ENCODE results near the gene ARPC2.

Gene ARPC2

DNA sequence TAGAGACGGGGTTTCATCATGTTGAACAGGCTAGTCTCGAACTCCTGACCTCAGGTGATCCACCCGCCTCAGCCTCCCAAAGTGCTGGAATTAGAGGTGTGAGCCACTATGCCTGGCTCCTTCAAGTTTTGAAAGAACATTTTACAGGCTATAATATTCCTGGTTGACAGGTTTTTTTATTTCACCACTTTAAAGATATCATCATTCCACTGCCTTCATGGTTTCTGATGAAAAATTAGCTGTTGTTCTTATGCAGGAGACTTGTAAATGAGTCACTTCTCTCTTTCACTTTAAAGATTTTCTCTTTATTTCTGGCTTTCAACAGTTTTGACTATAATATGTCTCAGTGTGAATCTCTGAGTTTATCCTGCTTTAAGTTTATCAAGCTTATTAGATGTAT, 7.9 kb upstream of the ARPC2 start:
- in situ Hi-C loops (cut with HindIII; ENCODE audit: low pct_ligation_motif_present, low pct_unique_long_range_greater_than_20kb, low sequenced_read_pairs): no loop called here

DNA sequence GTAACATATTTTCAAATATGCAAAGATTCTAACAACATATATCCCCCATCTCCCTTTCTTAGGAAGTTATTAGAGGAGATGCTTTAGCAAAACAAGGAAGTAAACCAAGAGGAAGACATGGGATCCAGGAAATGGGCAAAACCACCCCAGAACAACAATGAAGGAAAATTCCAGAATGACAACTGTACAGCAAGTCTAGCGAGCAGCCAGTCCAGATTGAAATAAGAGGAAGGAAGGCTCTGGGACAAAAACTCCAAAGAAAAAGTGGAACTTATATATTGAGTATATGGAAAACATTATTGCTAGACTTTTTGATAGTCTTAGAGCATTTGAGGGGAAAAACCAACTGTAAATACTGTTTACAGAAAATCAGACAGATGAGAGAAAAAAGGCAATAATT, 2.9 kb upstream of the ARPC2 start:
- DNase-seq: no peak
- in situ Hi-C loops (cut with HindIII; ENCODE audit: low pct_ligation_motif_present, low pct_unique_long_range_greater_than_20kb, low sequenced_read_pairs): no loop called here

More for the DNA sequence above, 7.9 kb upstream of the ARPC2 start:
- DNase-seq: no peak

- in situ Hi-C loops (cut with HindIII; ENCODE audit: low pct_ligation_motif_present, low pct_unique_long_range_greater_than_20kb, low sequenced_read_pairs): no loop called here
- no peak for DNase-seq
Observed at GRCh38 chr2:218216336-218216673, 684 bp upstream of the ARPC2 start.

DNA sequence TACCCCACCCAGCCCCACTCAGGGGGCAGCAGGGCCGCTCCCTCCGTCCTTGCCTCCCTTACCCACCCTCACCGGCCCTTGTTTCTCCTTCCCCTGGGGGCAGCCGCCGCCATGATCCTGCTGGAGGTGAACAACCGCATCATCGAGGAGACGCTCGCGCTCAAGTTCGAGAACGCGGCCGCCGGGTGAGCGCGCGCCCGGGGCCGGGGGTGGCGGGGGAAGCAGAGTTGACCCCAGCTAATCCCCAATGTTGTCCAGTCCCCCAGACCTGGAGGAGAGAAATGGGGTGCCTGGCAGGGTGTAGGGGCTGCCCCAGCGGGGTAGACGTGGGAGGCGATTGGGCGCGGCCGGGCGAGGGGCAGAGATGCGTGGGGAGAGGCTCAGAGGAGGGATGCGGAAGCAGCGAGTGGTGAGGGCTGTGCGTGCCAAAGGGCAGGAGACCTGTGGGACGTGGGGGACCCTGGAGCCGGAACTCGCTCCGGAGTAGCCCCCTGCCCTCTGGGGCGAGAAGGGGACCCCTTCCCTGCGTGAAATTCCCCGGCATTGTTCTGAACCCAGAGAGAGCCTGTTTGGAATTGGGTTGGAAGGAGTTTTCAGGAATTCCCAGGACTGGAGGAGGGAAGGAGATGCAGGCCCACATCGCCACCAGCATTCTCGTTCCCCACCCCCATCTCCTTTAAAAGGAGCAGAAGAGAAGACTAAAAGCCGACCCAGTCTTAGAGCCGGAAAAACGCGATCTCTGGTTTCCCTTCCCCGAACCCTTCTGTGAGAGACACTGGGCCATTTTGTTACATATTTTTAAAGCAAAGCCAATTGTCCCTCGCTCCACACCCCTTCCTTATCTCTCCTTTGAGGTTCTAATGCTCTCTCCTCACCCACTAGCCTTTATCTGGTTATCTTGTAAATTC, 625 bp downstream of the ARPC2 start:
- DNase-seq: peak; percentile 55
- in situ Hi-C loops (cut with HindIII; ENCODE audit: low pct_ligation_motif_present, low pct_unique_long_range_greater_than_20kb, low sequenced_read_pairs): no loop called here

GRCh38 chr2:218218268-218219185, 1.5 kb downstream of the ARPC2 start:
- in situ Hi-C loops (cut with HindIII; ENCODE audit: low pct_ligation_motif_present, low pct_unique_long_range_greater_than_20kb, low sequenced_read_pairs): no loop called here
- no peak for DNase-seq

DNA sequence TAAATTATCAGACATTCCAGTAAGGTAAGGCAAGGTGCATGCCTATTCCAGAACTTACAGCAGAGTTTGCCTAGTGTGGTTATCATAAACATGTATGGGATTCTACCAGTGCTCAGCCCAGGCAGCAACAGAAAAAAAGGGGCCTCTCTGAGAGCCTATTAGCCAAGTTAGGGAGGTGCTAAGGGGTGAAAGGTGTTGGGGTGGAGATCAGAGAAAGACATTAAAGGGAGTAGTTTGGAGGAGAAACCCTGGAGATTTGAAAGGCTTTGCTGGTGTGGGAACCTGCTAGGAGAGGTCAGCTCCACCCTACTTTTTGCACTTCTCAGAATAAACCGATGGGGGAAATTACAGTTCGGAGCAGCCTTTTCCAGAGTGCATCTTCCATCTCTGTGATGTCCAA, 2.9 kb downstream of the ARPC2 start:
- in situ Hi-C loops (cut with HindIII; ENCODE audit: low pct_ligation_motif_present, low pct_unique_long_range_greater_than_20kb, low sequenced_read_pairs): no loop called here
- no peak for DNase-seq

DNA sequence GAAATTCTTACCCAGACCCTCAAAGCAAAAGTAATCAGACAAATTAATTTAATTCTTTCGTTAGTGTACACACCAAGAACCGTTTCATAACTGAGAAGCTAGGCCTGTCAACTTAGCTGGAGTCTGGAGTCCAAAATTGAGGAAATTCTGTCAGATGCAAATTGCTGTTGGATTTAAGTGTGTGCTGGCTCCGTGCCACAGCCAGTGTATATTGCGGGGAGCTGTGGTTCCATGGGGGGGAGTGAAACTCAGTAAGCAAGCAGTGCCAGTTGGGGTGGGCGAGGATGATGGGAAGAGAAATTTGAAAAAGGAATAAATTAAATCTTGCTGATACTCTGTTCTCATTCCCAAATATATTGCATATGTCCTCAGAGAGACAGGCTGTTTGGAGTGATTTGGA, 4.0 kb downstream of the ARPC2 start:
- no peak for DNase-seq
- in situ Hi-C loops (cut with HindIII; ENCODE audit: low pct_ligation_motif_present, low pct_unique_long_range_greater_than_20kb, low sequenced_read_pairs): no loop called here

GRCh38 chr2:218223046-218223445, 6.1 kb downstream of the ARPC2 start:
- no peak for DNase-seq
- in situ Hi-C loops (cut with HindIII; ENCODE audit: low pct_ligation_motif_present, low pct_unique_long_range_greater_than_20kb, low sequenced_read_pairs): no loop called here

DNA sequence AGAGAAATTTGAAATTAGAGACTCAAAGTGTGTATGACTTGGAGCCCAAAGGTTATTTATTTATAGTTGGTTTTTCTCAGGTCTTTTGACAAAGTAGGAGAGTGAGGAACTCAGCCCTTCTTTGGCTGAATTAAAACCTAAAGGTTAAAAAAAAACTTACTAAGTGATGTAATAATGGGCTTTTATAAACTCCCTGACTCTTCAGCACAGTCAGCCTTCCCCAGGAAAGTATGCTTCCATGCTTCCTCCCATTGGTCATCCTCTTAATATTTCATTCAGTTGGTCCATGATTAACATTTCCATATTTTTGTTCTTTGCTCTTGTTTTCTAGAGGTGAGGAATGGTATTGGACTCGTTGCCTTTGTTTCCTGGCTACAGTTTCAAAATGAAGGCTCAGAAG, 7.2 kb downstream of the ARPC2 start:
- DNase-seq: no peak
- in situ Hi-C loops (cut with HindIII; ENCODE audit: low pct_ligation_motif_present, low pct_unique_long_range_greater_than_20kb, low sequenced_read_pairs): no loop called here

- no peak for DNase-seq
- in situ Hi-C loops (cut with HindIII; ENCODE audit: low pct_ligation_motif_present, low pct_unique_long_range_greater_than_20kb, low sequenced_read_pairs): no loop called here
Observed at GRCh38 chr2:218226903-218227302, 9.9 kb downstream of the ARPC2 start.

- DNase-seq: peak; percentile 28
- in situ Hi-C loops (cut with HindIII; ENCODE audit: low pct_ligation_motif_present, low pct_unique_long_range_greater_than_20kb, low sequenced_read_pairs): no loop called here
Observed at GRCh38 chr2:218228366-218229090, 11.5 kb downstream of the ARPC2 start.

GRCh38 chr2:218229239-218229638, 12.2 kb downstream of the ARPC2 start:
- peak; percentile 79 for DNase-seq
- in situ Hi-C loops (cut with HindIII; ENCODE audit: low pct_ligation_motif_present, low pct_unique_long_range_greater_than_20kb, low sequenced_read_pairs): no loop called here

DNA sequence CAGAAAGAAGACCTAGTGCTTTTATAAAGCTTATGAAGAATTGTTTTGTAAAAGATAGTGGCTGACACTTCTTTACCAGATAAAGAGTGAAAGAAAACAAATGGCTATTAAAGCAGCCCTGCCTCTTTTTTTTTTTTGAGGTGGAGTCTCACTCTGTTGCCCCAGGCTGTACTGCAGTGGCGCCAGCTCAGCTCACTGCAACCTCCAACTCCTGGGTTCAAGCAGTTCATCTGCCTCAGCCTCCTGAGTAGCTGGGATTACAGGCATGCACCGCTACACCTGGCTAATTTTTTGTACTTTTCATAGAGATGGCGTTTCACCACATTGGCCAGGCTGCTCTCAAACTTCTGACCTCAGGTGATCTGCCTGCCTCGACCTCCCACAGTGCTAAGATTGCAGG, 12.9 kb downstream of the ARPC2 start:
- DNase-seq: peak; percentile 43
- in situ Hi-C loops (cut with HindIII; ENCODE audit: low pct_ligation_motif_present, low pct_unique_long_range_greater_than_20kb, low sequenced_read_pairs): no loop called here

DNA sequence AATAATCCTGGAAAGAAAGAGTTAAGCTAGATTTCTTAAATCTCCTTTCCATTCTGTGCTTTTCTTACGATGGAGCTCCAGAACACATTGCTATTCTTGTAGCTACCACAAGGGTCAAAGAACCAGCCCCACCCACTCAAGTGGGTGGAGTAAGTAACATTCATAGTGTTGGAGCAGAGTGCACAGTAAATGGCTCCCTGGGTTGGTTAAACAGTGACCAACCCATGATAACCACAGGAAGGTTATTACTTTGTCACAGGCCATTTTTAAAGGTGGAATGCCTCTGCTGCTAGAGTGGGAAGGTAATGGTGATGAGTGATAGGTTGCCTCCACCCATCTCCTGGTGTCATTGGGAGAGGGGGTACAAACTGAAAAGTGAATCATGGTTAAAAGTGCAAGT, 13.9 kb downstream of the ARPC2 start:
- in situ Hi-C loops (cut with HindIII; ENCODE audit: low pct_ligation_motif_present, low pct_unique_long_range_greater_than_20kb, low sequenced_read_pairs): no loop called here
- peak; percentile 93 for DNase-seq

DNA sequence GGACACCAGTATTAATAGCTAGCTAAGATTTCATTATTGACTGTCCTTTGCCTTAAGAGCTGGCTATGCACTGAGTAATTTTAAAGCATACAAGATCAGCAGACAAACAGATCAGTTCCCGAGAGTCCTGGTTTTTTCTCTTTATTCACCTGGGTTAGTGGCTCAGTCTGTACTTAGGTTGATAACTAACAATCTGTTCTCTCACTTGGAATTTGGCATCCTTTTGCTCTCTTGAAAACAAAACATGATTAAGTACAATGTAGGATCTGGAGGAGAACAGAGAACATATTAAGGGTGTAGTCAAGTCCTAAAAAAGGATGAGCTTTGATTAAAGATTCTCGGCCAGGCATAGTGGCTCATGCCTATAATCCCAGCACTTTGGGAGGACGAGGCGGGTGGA, 16.6 kb downstream of the ARPC2 start:
- in situ Hi-C loops (cut with HindIII; ENCODE audit: low pct_ligation_motif_present, low pct_unique_long_range_greater_than_20kb, low sequenced_read_pairs): no loop called here
- no peak for DNase-seq

- no peak for DNase-seq
- in situ Hi-C loops (cut with HindIII; ENCODE audit: low pct_ligation_motif_present, low pct_unique_long_range_greater_than_20kb, low sequenced_read_pairs): no loop called here
Observed at GRCh38 chr2:218234521-218234920, 17.5 kb downstream of the ARPC2 start.

GRCh38 chr2:218235017-218235416, 18.0 kb downstream of the ARPC2 start:
- in situ Hi-C loops (cut with HindIII; ENCODE audit: low pct_ligation_motif_present, low pct_unique_long_range_greater_than_20kb, low sequenced_read_pairs): no loop called here
- no peak for DNase-seq

DNA sequence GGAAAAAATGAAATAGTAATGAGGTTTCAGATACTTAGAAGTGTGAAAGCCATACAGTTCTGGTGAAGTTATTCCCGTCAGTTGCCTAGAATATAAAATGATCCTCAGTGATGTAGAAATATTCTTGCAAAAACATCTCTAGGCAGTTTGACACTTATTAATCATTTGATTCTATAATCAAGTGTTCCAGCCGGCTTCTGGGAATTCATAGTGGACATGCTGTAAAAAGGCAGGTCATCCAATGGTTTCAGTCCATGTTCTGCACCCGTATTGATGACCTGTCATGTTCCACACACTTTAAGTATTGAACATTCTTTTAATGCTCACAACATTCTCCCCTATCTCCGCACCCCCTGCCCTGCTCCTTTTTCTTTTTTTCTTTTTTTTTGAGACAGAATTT, 19.8 kb downstream of the ARPC2 start:
- in situ Hi-C loops (cut with HindIII; ENCODE audit: low pct_ligation_motif_present, low pct_unique_long_range_greater_than_20kb, low sequenced_read_pairs): no loop called here
- no peak for DNase-seq

- in situ Hi-C loops (cut with HindIII; ENCODE audit: low pct_ligation_motif_present, low pct_unique_long_range_greater_than_20kb, low sequenced_read_pairs): no loop called here
- DNase-seq: no peak
Observed at GRCh38 chr2:218238887-218239286, 21.9 kb downstream of the ARPC2 start.
